NCI-H1092 treated with DMSO at 0.1 percent for 48 hours (cell line): Measurements from ENCODE around the gene GRIK3.
"Not testable (repeated sequence)": the region's sequence is repeated elsewhere in the genome, so short reads cannot be mapped to it uniquely, and the experiment has no call there.

Experiments
- DNase-seq: peaks from one replicate; lab custom pipeline; 2025; lab: John Stamatoyannopoulos, UW

Gene GRIK3

GRCh38 chr1:36909359-36909758 lies 125.0 kb downstream of the GRIK3 start:
- not testable (repeated sequence) for DNase-seq

- DNase-seq = no peak
Measured at GRCh38 chr1:36908096-36908495, 126.2 kb downstream of the GRIK3 start.

GRCh38 chr1:36906555-36906954 lies 127.8 kb downstream of the GRIK3 start:
- DNase-seq = no peak

- DNase-seq = no peak
Measured at GRCh38 chr1:36905941-36906340, 128.4 kb downstream of the GRIK3 start.

GRCh38 chr1:36900128-36900527 lies 134.2 kb downstream of the GRIK3 start:
- no peak for DNase-seq

- not testable (repeated sequence) for DNase-seq
Measured at GRCh38 chr1:36897813-36898212, 136.5 kb downstream of the GRIK3 start.

- no peak for DNase-seq
Measured at GRCh38 chr1:36894824-36895223, 139.5 kb downstream of the GRIK3 start.

GRCh38 chr1:36890776-36891175 lies 143.5 kb downstream of the GRIK3 start:
- no peak for DNase-seq

GRCh38 chr1:36889478-36890226 lies 144.7 kb downstream of the GRIK3 start:
- DNase-seq = no peak

GRCh38 chr1:36888811-36889477 lies 145.4 kb downstream of the GRIK3 start:
- no peak for DNase-seq

GRCh38 chr1:36885540-36886357 lies 148.6 kb downstream of the GRIK3 start:
- DNase-seq = no peak

GRCh38 chr1:36884801-36885200 lies 149.5 kb downstream of the GRIK3 start:
- no peak for DNase-seq

- no peak for DNase-seq
Measured at GRCh38 chr1:36884029-36884701, 150.2 kb downstream of the GRIK3 start.

- DNase-seq = no peak
Measured at GRCh38 chr1:36883315-36883949, 150.9 kb downstream of the GRIK3 start.

- DNase-seq = no peak
Measured at GRCh38 chr1:36882536-36883285, 151.6 kb downstream of the GRIK3 start.

- DNase-seq = no peak
Measured at GRCh38 chr1:36881541-36881940, 152.8 kb downstream of the GRIK3 start.

- DNase-seq = no peak
Measured at GRCh38 chr1:36881068-36881405, 153.3 kb downstream of the GRIK3 start.

- DNase-seq = no peak
Measured at GRCh38 chr1:36880155-36881067, 153.9 kb downstream of the GRIK3 start.

- DNase-seq = no peak
Measured at GRCh38 chr1:36879613-36880012, 154.7 kb downstream of the GRIK3 start.

GRCh38 chr1:36876990-36877389 lies 157.3 kb downstream of the GRIK3 start:
- DNase-seq = no peak
